Measurements from ENCODE around the gene AKAP7.

AKAP7 gene

DNA sequence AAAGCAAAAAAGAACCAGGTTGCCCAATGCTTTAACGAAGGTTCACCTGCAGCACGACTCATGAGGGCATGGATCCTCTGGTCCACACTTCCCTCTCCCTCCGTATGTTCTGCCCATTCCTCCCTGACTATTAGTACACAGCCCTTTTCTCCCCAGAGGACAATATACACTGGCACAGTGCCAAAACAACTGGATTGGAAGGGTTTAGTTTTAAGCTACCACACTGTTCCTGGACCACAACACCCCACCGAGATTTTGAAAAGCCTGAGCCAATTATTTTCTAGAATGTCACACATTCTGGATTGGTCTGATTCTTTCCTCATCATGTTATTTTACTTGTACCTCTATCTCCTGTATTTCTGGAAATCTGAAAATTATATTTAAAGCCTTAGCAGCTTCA is 2.9 kb upstream of the AKAP7 start:
- no peak for DNase-seq (ENCODE audit: low read depth in 1 of 2, low spot score in 1 of 2)

GRCh38 chr6:131134220-131134979 is 867 bp upstream of the AKAP7 start:
- DNase-seq (ENCODE audit: low read depth in 1 of 2, low spot score in 1 of 2), result no peak

- DNase-seq (ENCODE audit: low read depth in 1 of 2, low spot score in 1 of 2), result no peak
These were observed 355 bp upstream of the AKAP7 start for GRCh38 chr6:131134980-131135243.

GRCh38 chr6:131136021-131136786 is 937 bp downstream of the AKAP7 start:
- DNase-seq (ENCODE audit: low read depth in 1 of 2, low spot score in 1 of 2), result no peak

GRCh38 chr6:131139599-131139998 is 4.3 kb downstream of the AKAP7 start:
- DNase-seq (ENCODE audit: low read depth in 1 of 2, low spot score in 1 of 2), result no peak

DNA sequence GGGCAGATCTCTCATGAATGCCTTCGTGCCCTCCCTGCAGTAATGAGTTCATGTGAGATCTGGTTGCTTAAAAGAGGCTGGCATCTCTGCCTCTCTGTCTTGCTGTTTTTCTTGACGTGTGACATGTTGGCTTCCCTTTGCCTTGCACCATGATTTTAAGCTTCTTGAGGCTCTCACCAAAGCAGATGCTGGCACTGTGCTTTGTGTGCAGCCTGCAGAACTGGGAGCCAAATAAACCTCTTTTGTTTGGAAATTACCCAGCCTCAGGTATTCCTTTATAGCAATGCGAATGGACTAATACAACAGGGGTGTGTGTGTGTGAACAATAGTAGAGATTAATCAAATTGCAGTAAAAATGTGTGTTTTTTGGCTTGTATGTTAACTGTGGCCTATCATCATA is 8.1 kb downstream of the AKAP7 start:
- DNase-seq (ENCODE audit: low read depth in 1 of 2, low spot score in 1 of 2), result no peak

GRCh38 chr6:131146865-131147264 is 11.6 kb downstream of the AKAP7 start:
- DNase-seq (ENCODE audit: low read depth in 1 of 2, low spot score in 1 of 2), result no peak

DNA sequence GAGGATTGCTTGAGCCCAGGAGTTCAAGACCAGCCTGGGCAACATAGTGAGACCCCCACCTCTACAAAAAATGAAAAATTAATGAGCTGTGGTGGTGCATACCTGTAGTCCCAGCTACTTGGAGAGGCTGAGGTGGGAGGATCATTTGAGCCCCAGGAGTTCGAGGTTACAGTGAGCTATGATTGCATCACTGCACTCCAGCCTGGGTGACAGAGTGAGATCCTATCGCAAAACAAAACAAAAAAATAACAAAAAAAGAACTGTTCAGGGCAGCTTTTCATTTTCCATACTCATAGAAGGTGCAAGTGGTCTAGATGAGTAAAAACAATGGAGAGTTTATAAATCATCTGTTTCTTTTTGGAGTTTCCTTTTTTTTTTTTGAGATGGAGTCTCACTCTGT is 21.1 kb downstream of the AKAP7 start:
- no peak for DNase-seq (ENCODE audit: low read depth in 1 of 2, low spot score in 1 of 2)

GRCh38 chr6:131159578-131159977 is 24.3 kb downstream of the AKAP7 start:
- DNase-seq (ENCODE audit: low read depth in 1 of 2, low spot score in 1 of 2), result no peak

- no peak for DNase-seq (ENCODE audit: low read depth in 1 of 2, low spot score in 1 of 2)
These were observed 25.0 kb downstream of the AKAP7 start for GRCh38 chr6:131160254-131160758.

GRCh38 chr6:131161987-131162386 is 26.7 kb downstream of the AKAP7 start:
- DNase-seq (ENCODE audit: low read depth in 1 of 2, low spot score in 1 of 2), result no peak

- DNase-seq (ENCODE audit: low read depth in 1 of 2, low spot score in 1 of 2), result no peak
These were observed 28.6 kb downstream of the AKAP7 start for GRCh38 chr6:131163886-131164285.

GRCh38 chr6:131164506-131164905 is 29.2 kb downstream of the AKAP7 start:
- no peak for DNase-seq (ENCODE audit: low read depth in 1 of 2, low spot score in 1 of 2)

DNA sequence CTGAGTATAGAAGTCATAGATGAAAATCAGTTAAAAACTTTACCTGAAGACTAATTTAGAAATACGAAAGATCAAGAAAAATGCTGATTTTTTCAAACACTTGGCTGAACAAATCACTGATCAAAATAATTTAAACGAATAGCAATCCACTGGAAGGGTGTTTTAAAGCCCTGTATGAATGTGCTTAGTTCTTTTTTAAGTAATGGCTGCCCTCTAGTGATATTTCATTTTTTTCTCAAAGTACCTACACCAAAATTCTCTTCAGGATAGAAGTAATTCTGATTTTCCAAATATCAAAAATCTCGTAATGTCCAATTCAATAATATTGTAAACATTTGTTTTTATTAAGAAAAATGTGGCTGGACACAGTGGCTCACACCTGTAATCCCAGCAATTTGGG is 32.5 kb downstream of the AKAP7 start:
- no peak for DNase-seq (ENCODE audit: low read depth in 1 of 2, low spot score in 1 of 2)

DNA sequence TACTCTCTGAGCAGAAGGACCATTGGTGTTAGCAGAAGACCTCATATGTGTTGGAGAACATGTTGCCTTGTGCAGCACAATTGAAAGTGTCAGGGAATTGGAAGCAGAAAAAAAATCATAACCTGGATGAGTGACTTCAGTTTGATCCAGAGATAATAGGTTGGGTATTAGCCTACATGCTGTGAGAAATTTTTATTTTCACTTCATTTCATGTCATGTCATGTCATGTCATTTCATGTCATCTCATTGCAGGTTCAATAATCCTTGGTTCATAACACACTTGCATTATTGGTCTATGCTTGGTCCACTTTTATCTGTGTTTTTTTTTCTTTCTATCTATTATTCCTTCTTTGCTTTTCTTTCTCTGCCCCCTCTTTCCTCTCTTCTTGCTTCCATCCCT is 34.3 kb downstream of the AKAP7 start:
- no peak for DNase-seq (ENCODE audit: low read depth in 1 of 2, low spot score in 1 of 2)

DNA sequence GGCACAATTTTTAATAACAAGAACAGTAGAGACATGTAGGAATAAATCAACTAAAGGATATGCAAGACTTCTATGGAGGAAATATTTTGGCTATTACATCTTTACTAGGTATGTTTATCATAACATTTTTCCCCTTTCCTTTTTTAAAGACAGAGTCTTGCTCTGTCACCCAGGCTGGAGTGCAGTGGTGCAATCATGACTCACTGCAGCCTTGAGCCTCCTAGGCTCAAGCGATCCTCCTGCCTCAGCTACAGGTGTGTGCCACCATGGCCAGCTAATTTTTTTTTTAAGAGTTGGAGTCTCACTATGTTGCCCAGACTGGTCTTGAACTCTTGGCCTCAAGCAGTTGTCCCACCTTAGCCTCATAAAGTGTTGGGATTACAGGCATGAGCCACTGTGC is 37.0 kb downstream of the AKAP7 start:
- no peak for DNase-seq (ENCODE audit: low read depth in 1 of 2, low spot score in 1 of 2)

DNA sequence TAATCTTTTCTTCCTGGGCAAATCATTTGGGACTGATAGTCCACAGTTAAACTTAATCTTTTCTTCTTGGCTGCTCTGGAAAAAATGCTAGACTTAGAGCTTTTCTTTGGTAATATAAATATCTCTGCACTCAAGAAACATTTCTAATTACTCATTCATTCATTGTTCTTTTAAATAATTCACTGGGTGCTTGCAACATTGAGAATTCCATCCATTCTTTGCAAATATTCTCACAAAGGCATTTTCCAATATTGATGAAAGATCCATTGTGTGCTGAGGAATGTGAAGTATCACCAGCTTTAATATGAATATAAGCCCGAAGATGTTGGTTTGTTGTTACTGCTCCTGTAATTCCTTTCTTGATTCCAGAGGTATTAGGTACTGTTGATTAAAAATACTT is 38.4 kb downstream of the AKAP7 start:
- DNase-seq (ENCODE audit: low read depth in 1 of 2, low spot score in 1 of 2), result no peak

- no peak for DNase-seq (ENCODE audit: low read depth in 1 of 2, low spot score in 1 of 2)
These were observed 40.3 kb downstream of the AKAP7 start for GRCh38 chr6:131175564-131175963.

DNA sequence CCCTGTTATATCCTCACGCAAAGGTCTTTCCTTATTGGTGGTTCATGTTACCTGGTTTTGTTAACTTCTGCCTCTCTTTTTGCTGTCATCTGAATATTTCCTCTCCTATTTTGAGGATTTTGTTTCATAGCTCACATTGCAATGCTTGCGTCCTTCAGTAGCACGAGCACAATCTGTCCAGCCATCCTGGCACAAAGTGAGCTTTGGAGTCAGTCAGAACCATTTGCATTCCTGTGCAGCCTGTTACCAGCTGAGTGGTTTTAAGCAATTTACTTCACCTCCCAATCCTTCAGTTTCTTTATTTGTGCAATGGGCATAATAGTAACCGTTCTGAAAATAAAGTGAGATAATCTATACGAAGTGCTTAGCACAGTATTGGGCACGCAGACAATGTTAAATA is 42.7 kb downstream of the AKAP7 start:
- no peak for DNase-seq (ENCODE audit: low read depth in 1 of 2, low spot score in 1 of 2)

- DNase-seq (ENCODE audit: low read depth in 1 of 2, low spot score in 1 of 2), result peak in 1 of 2 donors; percentile 25
These were observed 47.7 kb downstream of the AKAP7 start for GRCh38 chr6:131182991-131183425.

DNA sequence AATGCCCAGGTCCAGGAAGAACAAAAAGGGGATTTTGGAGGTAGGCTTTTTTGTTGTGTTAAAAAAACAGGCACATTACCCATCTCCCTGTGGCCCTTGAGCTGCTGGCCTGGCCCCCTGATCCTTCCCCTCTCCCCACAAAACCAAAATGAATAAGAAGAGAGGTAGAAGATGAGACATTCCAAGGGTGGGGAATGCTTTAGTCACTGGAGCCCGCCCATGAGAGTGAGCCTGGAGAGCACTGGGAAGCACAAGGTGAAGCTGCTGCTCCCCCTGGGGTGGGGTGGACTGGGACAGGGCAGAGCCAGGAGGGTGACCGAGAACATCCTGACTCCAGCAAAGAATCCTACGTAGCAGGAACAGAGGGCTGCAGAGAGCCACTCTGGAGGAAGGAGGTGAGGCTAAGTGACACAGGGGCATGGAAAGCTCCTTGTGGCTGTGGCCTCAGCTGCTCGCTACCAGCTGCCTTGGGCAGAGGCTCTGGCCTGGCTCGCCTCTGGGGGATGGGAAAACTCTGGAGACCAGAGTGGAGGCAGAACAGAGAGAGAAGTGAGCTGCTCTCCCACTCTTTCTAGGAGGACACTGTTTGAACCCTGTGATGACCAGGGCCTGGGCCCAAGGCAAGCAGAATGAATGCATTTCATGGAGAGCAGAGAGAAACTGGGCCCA is 48.3 kb downstream of the AKAP7 start:
- DNase-seq (ENCODE audit: low read depth in 1 of 2, low spot score in 1 of 2), result no peak

- no peak for DNase-seq (ENCODE audit: low read depth in 1 of 2, low spot score in 1 of 2)
These were observed 56.3 kb downstream of the AKAP7 start for GRCh38 chr6:131191590-131191989.
